Stimulated activated naive B cell treated with anti-CD40 and anti-IgM and Interleukin-4, amounts not matched to agents 10 μg/mL and 1 μg/mL and 100 μg/mL, for 72 hours (primary cell): ENCODE data around the gene CALHM3.
A peak's percentile ranks its signal among the peaks of the same experiment; 100 is the strongest.

Experiments
- ATAC-seq, 2 donors: fragments of 150-1000 bp; cut with Tn5 transposase; replicated peaks; 2 replicates each; pipeline ENCODE4 v1.10.0; 2021; ENCODE audit warnings: moderate library complexity in 1 of 2
- DNase-seq: peaks from one replicate; pipeline ENCODE4 v3.0.0; 2021
- H3K27ac Mint-ChIP-seq: one replicate; pipeline ENCODE4 v1.8.0; 2022; ENCODE audit warnings: mild to moderate bottlenecking, mixed read lengths
- H3K27me3 Mint-ChIP-seq, 2 donors: one replicate each; pipeline ENCODE4 v1.8.0; 2022; ENCODE audit warnings: mixed read lengths in 2 of 2
- H3K36me3 Mint-ChIP-seq, 2 donors: one replicate each; pipeline ENCODE4 v1.8.0; 2022; ENCODE audit warnings: mixed read lengths in 2 of 2, mild to moderate bottlenecking in 1 of 2
- H3K4me1 Mint-ChIP-seq, 2 donors: one replicate each; pipeline ENCODE4 v1.8.0; 2022; ENCODE audit warnings: mixed read lengths in 2 of 2, mild to moderate bottlenecking in 1 of 2
- H3K4me3 Mint-ChIP-seq, 2 donors: one replicate each; pipeline ENCODE4 v1.8.0; 2022; ENCODE audit warnings: mild to moderate bottlenecking in 2 of 2, mixed read lengths in 2 of 2, moderate library complexity in 1 of 2
- H3K9me3 Mint-ChIP-seq, 2 donors: one replicate each; pipeline ENCODE4 v1.8.0; 2022; ENCODE audit warnings: mixed read lengths in 2 of 2, mild to moderate bottlenecking in 1 of 2

CALHM3 gene

GRCh38 chr10:103455235-103455634 lies 23.8 kb downstream of the CALHM3 start:
- DNase-seq (no peak), ATAC-seq (no peak)
- Mint-ChIP-seq H3K27me3 (peaks cover 7 to 18% of the 10 kb centered on the region in 2 donors), H3K27ac (no peak overlapping the region), H3K4me1 (peaks cover 20 to 21% of the 10 kb centered on the region in 2 donors), H3K4me3 (no peak overlapping the region), H3K36me3 (peaks cover 5 to 11% of the 10 kb centered on the region in 2 donors), H3K9me3 (no peaks in the 10 kb centered on the region)

GRCh38 chr10:103454026-103454425 lies 25.0 kb downstream of the CALHM3 start:
- Mint-ChIP-seq H3K4me1 (peaks cover 20 to 29% of the 10 kb centered on the region in 2 donors), H3K27ac (no peak overlapping the region), H3K4me3 (no peak overlapping the region), H3K27me3 (peaks cover 15 to 18% of the 10 kb centered on the region in 2 donors), H3K36me3 (peaks cover 14 to 22% of the 10 kb centered on the region in 2 donors), H3K9me3 (no peaks in the 10 kb centered on the region)
- no peak for ATAC-seq
- no peak for DNase-seq

DNA sequence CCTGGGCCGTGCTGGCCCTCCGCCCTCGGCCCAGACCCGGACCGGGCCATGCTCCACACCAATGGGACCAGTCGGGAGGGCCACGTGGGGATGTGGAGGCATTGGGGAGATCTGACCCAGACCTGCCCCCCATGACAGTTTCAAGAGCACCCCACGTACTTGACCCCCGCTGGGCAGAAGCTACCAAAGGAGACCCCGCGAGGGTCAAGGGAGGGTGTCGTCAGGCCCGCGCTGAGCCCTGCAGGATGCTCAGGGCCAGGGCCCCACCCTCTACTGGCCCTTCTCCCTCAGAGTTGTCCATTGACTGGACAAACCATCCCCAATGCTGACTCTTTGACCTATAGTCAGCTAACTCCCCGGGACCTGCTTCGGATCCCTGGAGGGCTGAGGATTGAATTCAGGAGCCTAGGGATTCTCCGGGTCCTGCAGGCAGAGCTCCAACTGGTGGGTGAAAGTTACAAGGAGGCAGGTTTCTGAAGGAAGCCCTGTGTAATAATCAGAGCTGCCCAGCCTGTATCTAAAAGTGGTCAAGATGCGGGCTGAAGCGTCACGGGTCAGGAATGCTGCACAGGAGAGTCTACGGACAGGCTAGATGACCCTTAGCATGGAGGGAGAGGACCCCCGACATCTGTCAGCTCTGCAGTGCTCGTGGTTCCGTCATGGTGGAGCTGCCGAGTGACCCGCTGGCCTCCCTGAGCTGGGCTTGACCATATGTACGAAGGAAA lies 26.4 kb downstream of the CALHM3 start:
- Mint-ChIP-seq H3K27ac (peak overlapping the region; percentile 91), H3K4me3 (peak overlapping the region; percentile 87 to 92), H3K27me3 (peaks cover 15 to 18% of the 10 kb centered on the region in 2 donors), H3K36me3 (peaks cover 22 to 32% of the 10 kb centered on the region in 2 donors), H3K9me3 (no peaks in the 10 kb centered on the region), H3K4me1 (peaks cover 20 to 31% of the 10 kb centered on the region in 2 donors)
- ATAC-seq (no peak), DNase-seq (no peak)

DNA sequence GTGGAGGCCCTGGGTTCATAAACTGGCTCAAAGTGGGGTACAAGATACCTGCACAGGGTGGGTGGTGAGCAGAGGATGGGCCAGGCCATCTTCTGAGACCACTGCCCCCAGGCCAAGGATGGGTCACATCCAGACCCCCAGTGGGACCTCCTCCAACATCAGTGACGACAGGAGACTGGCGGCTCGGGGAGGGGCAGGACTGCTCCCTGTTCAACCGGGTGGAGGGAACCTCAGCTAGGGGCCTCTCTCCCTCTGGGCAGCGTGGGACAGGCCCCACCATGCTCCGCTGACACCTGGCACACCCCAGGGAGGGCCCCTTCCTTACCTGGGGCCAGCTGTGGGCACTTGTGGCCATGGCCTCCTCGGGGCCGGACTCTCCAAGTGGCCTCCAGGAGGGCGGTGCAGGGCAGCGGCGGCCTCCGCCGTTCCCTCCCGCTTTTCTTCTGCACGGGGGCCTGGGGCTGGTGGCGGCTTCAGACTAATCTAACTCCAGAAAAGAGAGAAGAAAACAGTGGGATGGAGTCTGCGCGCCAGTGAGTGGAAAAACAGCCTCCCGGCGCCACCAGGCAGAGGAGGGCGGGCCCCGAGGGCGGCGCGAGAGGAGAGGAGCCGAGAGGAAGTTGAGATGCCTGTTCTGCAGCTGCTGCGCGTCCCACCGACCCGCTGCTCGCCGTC lies 27.1 kb downstream of the CALHM3 start, which contains the start of gene CALHM2:
TSS of gene CALHM2 (minus strand) at position 540 of the 675 bp plus-strand sequence. CDS start 2,429 bp downstream, outside the sequence.
- Mint-ChIP-seq H3K36me3 (peaks cover 23 to 40% of the 10 kb centered on the region in 2 donors), H3K4me1 (peaks cover 20 to 31% of the 10 kb centered on the region in 2 donors), H3K27ac (peak within 1 kb of the TSS; percentile 91), H3K27me3 (peaks cover 15 to 18% of the 10 kb centered on the region in 2 donors), H3K4me3 (peak within 1 kb of the TSS; percentile 87 to 92), H3K9me3 (no peaks in the 10 kb centered on the region)
- DNase-seq (peak; percentile 43), ATAC-seq (peak; percentile 84 to 85)

DNA sequence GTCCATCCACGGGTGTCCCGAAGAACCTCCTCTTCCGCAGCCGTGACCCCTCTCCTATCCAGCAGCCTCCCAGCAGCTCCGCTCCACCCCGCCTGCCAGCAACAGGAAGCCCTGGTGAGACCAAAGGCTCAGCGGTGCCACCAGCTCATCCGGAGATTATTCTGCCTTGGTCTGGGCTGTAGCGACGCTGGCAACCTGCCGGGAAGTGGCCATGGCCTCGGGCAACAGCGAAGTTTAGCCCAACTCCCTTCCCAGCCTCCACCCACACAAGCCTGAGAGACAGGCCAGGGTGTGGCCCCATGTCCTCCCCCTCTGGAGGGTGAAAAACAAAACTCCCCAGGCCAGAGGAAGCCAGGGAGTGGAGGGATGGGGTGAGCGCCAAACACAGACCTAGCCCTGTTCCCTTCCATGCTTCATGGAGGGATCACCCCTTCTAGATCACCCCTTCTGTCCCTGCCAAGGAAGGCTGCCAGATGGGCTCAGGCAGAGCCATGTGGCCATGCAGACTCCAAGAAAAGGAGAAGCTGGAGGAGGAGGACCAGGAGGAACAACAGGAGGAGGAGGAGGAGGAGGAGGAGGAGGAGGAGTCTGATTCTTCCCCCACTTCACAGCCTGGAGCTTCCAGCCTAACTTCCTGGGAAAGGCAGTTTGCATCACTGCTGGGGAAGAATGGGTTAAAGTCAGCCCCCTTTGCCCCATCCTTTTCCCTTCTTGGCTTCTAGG lies 27.8 kb downstream of the CALHM3 start:
- Mint-ChIP-seq H3K4me1 (peaks cover 20 to 31% of the 10 kb centered on the region in 2 donors), H3K27ac (peak overlapping the region; percentile 52), H3K9me3 (no peaks in the 10 kb centered on the region), H3K27me3 (peaks cover 15 to 18% of the 10 kb centered on the region in 2 donors), H3K4me3 (peak overlapping the region; percentile 61 to 92), H3K36me3 (peaks cover 26 to 45% of the 10 kb centered on the region in 2 donors)
- peak; percentile 17 to 30 for ATAC-seq
- no peak for DNase-seq

- ATAC-seq, result no peak
- Mint-ChIP-seq H3K9me3 (no peaks in the 10 kb centered on the region), H3K27me3 (peaks cover 15 to 18% of the 10 kb centered on the region in 2 donors), H3K4me1 (peaks cover 20 to 31% of the 10 kb centered on the region in 2 donors), H3K27ac (peak overlapping the region; percentile 47), H3K4me3 (no peak overlapping the region), H3K36me3 (peaks cover 31 to 55% of the 10 kb centered on the region in 2 donors)
- DNase-seq, result no peak
These were observed 28.8 kb downstream of the CALHM3 start for GRCh38 chr10:103450201-103450695.

DNA sequence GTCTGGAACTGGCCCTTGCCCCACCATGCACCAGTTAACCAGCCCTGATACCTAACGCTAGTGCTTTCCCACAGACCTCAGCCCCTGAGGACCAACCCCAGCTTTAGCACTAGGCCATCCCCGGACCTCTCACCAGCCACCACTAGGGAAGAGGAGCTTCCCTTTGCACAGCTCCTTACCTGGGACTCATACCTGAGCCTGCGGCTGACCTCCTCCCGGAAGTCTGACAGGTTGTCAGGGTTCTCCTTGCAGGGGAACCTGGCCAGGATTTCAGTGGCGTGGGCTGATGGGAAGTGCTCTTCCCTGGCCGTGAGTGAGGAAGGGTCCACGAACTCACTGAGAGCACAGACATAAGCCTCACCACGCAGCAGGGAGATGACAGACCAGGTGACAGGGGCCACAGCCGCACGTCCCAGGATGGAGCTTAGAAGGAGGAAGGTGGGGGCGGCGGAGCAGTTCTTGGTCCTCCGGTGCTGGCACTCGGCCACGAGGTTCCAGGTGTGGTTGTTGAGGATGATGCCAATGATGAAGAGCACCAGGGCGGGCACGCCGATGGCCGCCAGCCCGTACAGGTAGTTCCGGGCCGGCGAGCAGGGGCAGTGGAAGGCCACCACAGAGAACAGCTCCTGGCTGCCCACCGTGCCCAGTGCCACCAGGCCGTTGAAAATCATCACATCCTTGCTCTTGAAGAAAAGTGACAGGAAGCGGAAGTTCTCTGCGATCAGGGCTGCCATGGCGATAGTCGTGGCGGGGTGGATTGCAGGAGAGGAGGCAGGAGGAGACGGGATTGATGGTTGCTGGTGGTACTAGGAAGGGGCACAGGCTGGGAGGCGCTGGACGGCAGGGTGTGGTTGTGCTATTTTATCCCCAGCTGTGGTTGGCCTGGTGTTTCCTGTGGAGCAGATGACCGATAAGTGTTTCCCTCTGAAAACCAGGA lies 29.6 kb downstream of the CALHM3 start:
- Mint-ChIP-seq H3K27ac (peak overlapping the region; percentile 56), H3K4me1 (peaks cover 20 to 31% of the 10 kb centered on the region in 2 donors), H3K4me3 (peak overlapping the region in 1 of 2 donors; percentile 25), H3K27me3 (peaks cover 14 to 15% of the 10 kb centered on the region in 2 donors), H3K36me3 (peaks cover 35 to 61% of the 10 kb centered on the region in 2 donors), H3K9me3 (no peaks in the 10 kb centered on the region)
- no peak for DNase-seq
- no peak for ATAC-seq

- Mint-ChIP-seq H3K36me3 (peaks cover 41 to 68% of the 10 kb centered on the region in 2 donors), H3K27ac (no peak overlapping the region), H3K4me1 (peaks cover 20 to 31% of the 10 kb centered on the region in 2 donors), H3K27me3 (peaks cover 12 to 15% of the 10 kb centered on the region in 2 donors), H3K9me3 (no peaks in the 10 kb centered on the region), H3K4me3 (no peak overlapping the region)
- DNase-seq, result no peak
- ATAC-seq, result no peak
These were observed 30.3 kb downstream of the CALHM3 start for GRCh38 chr10:103448746-103449145.

GRCh38 chr10:103447187-103447586 lies 31.9 kb downstream of the CALHM3 start:
- peaks cover 13 to 25% of the 10 kb centered on the region in 2 donors for H3K4me1 Mint-ChIP-seq
- DNase-seq (no peak), ATAC-seq (no peak)
- H3K9me3 Mint-ChIP-seq, result no peaks in the 10 kb centered on the region
- H3K36me3 Mint-ChIP-seq, result peaks cover 47 to 81% of the 10 kb centered on the region in 2 donors
- peaks cover 0 to 11% of the 10 kb centered on the region in 2 donors for H3K27me3 Mint-ChIP-seq
- H3K4me3 Mint-ChIP-seq, result no peak overlapping the region
- H3K27ac Mint-ChIP-seq, result no peak overlapping the region

- Mint-ChIP-seq H3K4me3 (no peak overlapping the region), H3K36me3 (peaks cover 50 to 83% of the 10 kb centered on the region in 2 donors), H3K9me3 (no peaks in the 10 kb centered on the region), H3K27me3 (peaks cover 0 to 8% of the 10 kb centered on the region in 2 donors), H3K4me1 (peaks cover 3 to 18% of the 10 kb centered on the region in 2 donors), H3K27ac (no peak overlapping the region)
- ATAC-seq (no peak), DNase-seq (no peak)
These were observed 33.1 kb downstream of the CALHM3 start for GRCh38 chr10:103445767-103446567.

DNA sequence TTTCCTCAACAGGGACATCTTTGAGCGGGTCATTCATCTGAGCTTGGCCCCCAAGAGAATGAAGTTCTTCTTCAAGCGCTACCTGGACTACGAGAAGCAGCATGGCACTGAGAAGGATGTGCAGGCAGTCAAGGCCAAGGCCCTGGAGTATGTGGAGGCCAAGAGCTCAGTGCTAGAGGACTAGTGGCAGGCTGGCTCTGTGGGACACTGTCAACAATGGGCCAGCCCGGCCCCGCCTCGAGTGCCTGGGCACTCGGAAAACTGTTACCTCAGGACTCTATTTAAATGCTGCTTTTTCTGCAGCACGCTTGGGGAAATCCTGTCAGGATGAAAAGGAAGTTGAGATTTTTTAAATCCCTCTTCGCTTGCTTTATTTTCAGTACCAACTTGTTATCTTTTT lies 33.7 kb downstream of the CALHM3 start:
- no peak overlapping the region for H3K4me3 Mint-ChIP-seq

DNA sequence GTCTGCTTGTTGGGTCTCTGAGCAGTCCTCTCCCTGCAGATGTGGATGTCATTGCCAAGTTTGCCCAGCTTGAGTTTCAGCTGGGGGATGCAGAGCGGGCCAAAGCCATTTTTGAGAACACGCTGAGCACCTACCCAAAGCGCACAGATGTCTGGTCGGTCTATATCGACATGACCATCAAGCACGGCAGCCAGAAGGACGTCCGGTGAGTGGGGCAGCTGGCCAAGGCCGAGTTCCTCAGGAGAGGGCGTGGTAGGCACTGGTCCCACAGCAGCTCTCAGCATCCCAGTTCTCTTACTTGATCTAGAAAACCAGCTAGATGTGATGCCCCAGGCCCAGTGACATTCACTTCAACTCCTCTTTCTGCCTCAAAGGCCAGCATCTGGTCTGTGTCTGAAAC lies 34.6 kb downstream of the CALHM3 start:
- ATAC-seq (no peak), DNase-seq (no peak)
- H3K4me1 Mint-ChIP-seq, result peaks cover 0 to 7% of the 10 kb centered on the region in 2 donors
- H3K4me3 Mint-ChIP-seq, result no peak overlapping the region
- no peaks in the 10 kb centered on the region for H3K9me3 Mint-ChIP-seq
- H3K27ac Mint-ChIP-seq, result peak overlapping the region; percentile 25
- H3K36me3 Mint-ChIP-seq, result peaks cover 54 to 84% of the 10 kb centered on the region in 2 donors
- peaks cover 0 to 3% of the 10 kb centered on the region in 2 donors for H3K27me3 Mint-ChIP-seq

More for the DNA sequence above, 33.7 kb downstream of the CALHM3 start:
- ATAC-seq, result no peak
- H3K4me1 Mint-ChIP-seq, result peaks cover 0 to 13% of the 10 kb centered on the region in 2 donors
- DNase-seq, result no peak
- no peaks in the 10 kb centered on the region for H3K9me3 Mint-ChIP-seq
- no peak overlapping the region for H3K27ac Mint-ChIP-seq
- peaks cover 52 to 83% of the 10 kb centered on the region in 2 donors for H3K36me3 Mint-ChIP-seq
- H3K27me3 Mint-ChIP-seq, result peaks cover 0 to 8% of the 10 kb centered on the region in 2 donors
